K562 (cell line): ENCODE measurements around the gene FCSK. TPM values are rescaled to one million over a fixed set of nuclear protein-coding genes. Genes with fewer than 3 reads are reported as not detected.

Experiments used
- BRCA1 ChIP-seq, 2 experiments: fragments of 450-650 bp in 1 of 2; sonication (generic) in 1 of 2; formaldehyde crosslinking in 1 of 2; IDR thresholded peaks; 2 replicates each; pipeline versions ENCODE4 v1.5.0 to v1.6.1; 2017 to 2020; ENCODE audit warnings: mild to moderate bottlenecking in 1 of 2, missing genetic modification reagents in 1 of 2
- CBX3 ChIP-seq, 2 experiments: IDR thresholded peaks; 1 replicate in 1 of 2; 2 replicates in 1 of 2; pipeline ENCODE4 v1.6.1; 2012; ENCODE audit warnings: inconsistent platforms in 2 of 2, low read length in 2 of 2, borderline replicate concordance in 1 of 2, control low read depth in 1 of 2
- FOSL1 ChIP-seq: fragments of 200-800 bp; sonication (Bioruptor generic); conservative IDR thresholded peaks from 2 replicates; pipeline ENCODE4 v1.6.1; 2016; ENCODE audit warnings: missing genetic modification characterization, missing compliant biosample characterization
- KAT7 ChIP-seq: sonication (generic); formaldehyde crosslinking; IDR thresholded peaks from 2 replicates; pipeline ENCODE4 v1.8.0; 2022; ENCODE audit warnings: missing genetic modification reagents, mild to moderate bottlenecking, borderline replicate concordance
- KLF6 ChIP-seq: fragments of 250-450 bp; sonication (Bioruptor Pico); IDR thresholded peaks from 2 replicates; pipeline ENCODE4 v1.4.0; 2020; ENCODE audit warnings: mild to moderate bottlenecking, moderate library complexity, borderline replicate concordance
- MAFF ChIP-seq: IDR thresholded peaks from 2 replicates; pipeline ENCODE4 v1.6.1; 2012; ENCODE audit warnings: low read length, improper control_type of control experiment
- MTA2 ChIP-seq: fragments of 450-650 bp; IDR thresholded peaks from 2 replicates; pipeline ENCODE4 v1.6.1; 2016; ENCODE audit warnings: low read depth
- SP2 ChIP-seq: IDR thresholded peaks from 2 replicates; pipeline ENCODE4 v1.6.1; 2011; ENCODE audit warnings: mild to moderate bottlenecking, low read depth, low read length, moderate library complexity; ENCODE audit not compliant: poor library complexity, severe bottlenecking; ENCODE audit errors: extremely low read depth
- TEAD2 ChIP-seq: fragments of 450-650 bp; IDR thresholded peaks from 2 replicates; pipeline ENCODE4 v1.6.1; 2016; ENCODE audit warnings: missing genetic modification characterization, control low read depth, missing compliant biosample characterization
- TFAM ChIP-seq: fragments of 250-450 bp; sonication (Bioruptor Pico); conservative IDR thresholded peaks from 2 replicates; pipeline ENCODE4 v1.5.0; 2021; ENCODE audit warnings: mild to moderate bottlenecking, moderate library complexity
- ZBED1 ChIP-seq: IDR thresholded peaks from 2 replicates; pipeline ENCODE4 v1.6.1; 2014
- ZBTB12 ChIP-seq: fragments of 250-450 bp; sonication (Bioruptor Pico); IDR thresholded peaks from 2 replicates; pipeline ENCODE4 v1.4.0; 2020
- ZNF133 ChIP-seq: fragments of 250-450 bp; sonication (Bioruptor Pico); IDR thresholded peaks from 2 replicates; pipeline ENCODE4 v1.4.0; 2020; ENCODE audit warnings: mild to moderate bottlenecking
- ZNF3 ChIP-seq: fragments of 250-450 bp; sonication (Bioruptor Pico); IDR thresholded peaks from 2 replicates; pipeline ENCODE4 v1.5.0; 2021; ENCODE audit warnings: mild to moderate bottlenecking, moderate library complexity
- ZSCAN29 ChIP-seq: fragments of 450-650 bp; IDR thresholded peaks from 2 replicates; pipeline ENCODE4 v1.6.1; 2017
- polyA plus RNA-seq, 8 experiments: library from polyadenylated mRNA; depleted of rRNA in 4 of 8; stranded (reverse) in 5 of 8; unstranded in 3 of 8; fragments of >200 nt; fragmentation: Nextera tagmentation in 2 of 8; fragmentation: Illumina TruSeq in 1 of 8; extraction: Ambion mirVana in 2 of 8; extraction: Trizol in 1 of 8; gene quantifications; 2 replicates each; pipeline versions ENCODE4 v1.2.1 to v1.2.3, GENCODE V29; 2011 to 2014; ENCODE audit warnings: inconsistent platforms in 1 of 8, missing spikeins in 1 of 8
- total RNA-seq, 7 experiments: library from RNA; depleted of rRNA in 6 of 7; stranded (reverse); fragments of >200 nt in 6 of 7; fragmentation: Illumina TruSeq in 2 of 7; extraction: Trizol in 2 of 7; gene quantifications; 2 replicates each; pipeline versions ENCODE4 v1.2.1 to v1.2.3, GENCODE V29; 2011 to 2021; ENCODE audit warnings: low replicate concordance in 1 of 7
- TF ChIP-seq, protein P1 (sequence below): fragments of 250-450 bp; sonication (Bioruptor Pico); IDR thresholded peaks from 2 replicates; pipeline ENCODE4 v1.4.0; 2020; ENCODE audit warnings: mild to moderate bottlenecking, moderate library complexity, borderline replicate concordance
- TF ChIP-seq, protein P2 (sequence below): fragments of 250-450 bp; sonication (Bioruptor Pico); IDR thresholded peaks from 2 replicates; pipeline ENCODE4 v1.8.0; 2021; ENCODE audit warnings: moderate library complexity, mild to moderate bottlenecking, inconsistent platforms
- TF ChIP-seq, protein P3 (sequence below): sonication (generic); IDR thresholded peaks from 2 replicates; pipeline ENCODE4 v1.6.1; 2016
- TF ChIP-seq, protein P4 (sequence below): IDR thresholded peaks from 2 replicates; pipeline ENCODE4 v1.6.1; 2016; ENCODE audit warnings: missing genetic modification characterization, missing compliant biosample characterization

Gene FCSK
- total and polyA plus RNA-seq, 9 of the 15 experiments (the other 6 are each of a cell fraction or from before 2014, with no cell fraction given) = 0.92 to 18.6 (median 8.3) TPM

GRCh38 chr16:70523743-70524398 lies 69.5 kb downstream of the FCSK start, which contains the start of gene SF3B3 (continued):
- TF ChIP-seq BRCA1 (IDR thresholded peaks at IDR 0.05) (no peak), BRCA1 (CRISPR knock-in tag; IDR thresholded peaks at IDR 0.05) (no peak), SP2 (no peak), ZSCAN29 (peak; percentile 46; the same call in 1 of the 2 replicates), KAT7 (no peak), TFAM (CRISPR knock-in tag) (no peak), ZNF3 (CRISPR knock-in tag) (no peak), MTA2 (no peak), KLF6 (CRISPR knock-in tag) (no peak), MAFF (no peak), ZBED1 (no peak), ZNF133 (CRISPR knock-in tag) (no peak), TEAD2 (tag) (no peak), CBX3 (IDR thresholded peaks at IDR 0.05; ENCODE audit: borderline replicate concordance in 1 of 2, low read length in 2 of 2) (no peak), ZBTB12 (CRISPR knock-in tag) (no peak), FOSL1 (tag) (no peak)
- TF ChIP-seq, protein P1, sequence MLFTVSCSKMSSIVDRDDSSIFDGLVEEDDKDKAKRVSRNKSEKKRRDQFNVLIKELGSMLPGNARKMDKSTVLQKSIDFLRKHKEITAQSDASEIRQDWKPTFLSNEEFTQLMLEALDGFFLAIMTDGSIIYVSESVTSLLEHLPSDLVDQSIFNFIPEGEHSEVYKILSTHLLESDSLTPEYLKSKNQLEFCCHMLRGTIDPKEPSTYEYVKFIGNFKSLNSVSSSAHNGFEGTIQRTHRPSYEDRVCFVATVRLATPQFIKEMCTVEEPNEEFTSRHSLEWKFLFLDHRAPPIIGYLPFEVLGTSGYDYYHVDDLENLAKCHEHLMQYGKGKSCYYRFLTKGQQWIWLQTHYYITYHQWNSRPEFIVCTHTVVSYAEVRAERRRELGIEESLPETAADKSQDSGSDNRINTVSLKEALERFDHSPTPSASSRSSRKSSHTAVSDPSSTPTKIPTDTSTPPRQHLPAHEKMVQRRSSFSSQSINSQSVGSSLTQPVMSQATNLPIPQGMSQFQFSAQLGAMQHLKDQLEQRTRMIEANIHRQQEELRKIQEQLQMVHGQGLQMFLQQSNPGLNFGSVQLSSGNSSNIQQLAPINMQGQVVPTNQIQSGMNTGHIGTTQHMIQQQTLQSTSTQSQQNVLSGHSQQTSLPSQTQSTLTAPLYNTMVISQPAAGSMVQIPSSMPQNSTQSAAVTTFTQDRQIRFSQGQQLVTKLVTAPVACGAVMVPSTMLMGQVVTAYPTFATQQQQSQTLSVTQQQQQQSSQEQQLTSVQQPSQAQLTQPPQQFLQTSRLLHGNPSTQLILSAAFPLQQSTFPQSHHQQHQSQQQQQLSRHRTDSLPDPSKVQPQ (CRISPR knock-in tag) = no peak
- TF ChIP-seq, protein P2, sequence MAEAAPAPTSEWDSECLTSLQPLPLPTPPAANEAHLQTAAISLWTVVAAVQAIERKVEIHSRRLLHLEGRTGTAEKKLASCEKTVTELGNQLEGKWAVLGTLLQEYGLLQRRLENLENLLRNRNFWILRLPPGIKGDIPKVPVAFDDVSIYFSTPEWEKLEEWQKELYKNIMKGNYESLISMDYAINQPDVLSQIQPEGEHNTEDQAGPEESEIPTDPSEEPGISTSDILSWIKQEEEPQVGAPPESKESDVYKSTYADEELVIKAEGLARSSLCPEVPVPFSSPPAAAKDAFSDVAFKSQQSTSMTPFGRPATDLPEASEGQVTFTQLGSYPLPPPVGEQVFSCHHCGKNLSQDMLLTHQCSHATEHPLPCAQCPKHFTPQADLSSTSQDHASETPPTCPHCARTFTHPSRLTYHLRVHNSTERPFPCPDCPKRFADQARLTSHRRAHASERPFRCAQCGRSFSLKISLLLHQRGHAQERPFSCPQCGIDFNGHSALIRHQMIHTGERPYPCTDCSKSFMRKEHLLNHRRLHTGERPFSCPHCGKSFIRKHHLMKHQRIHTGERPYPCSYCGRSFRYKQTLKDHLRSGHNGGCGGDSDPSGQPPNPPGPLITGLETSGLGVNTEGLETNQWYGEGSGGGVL (CRISPR knock-in tag) = no peak
- TF ChIP-seq, protein P3, sequence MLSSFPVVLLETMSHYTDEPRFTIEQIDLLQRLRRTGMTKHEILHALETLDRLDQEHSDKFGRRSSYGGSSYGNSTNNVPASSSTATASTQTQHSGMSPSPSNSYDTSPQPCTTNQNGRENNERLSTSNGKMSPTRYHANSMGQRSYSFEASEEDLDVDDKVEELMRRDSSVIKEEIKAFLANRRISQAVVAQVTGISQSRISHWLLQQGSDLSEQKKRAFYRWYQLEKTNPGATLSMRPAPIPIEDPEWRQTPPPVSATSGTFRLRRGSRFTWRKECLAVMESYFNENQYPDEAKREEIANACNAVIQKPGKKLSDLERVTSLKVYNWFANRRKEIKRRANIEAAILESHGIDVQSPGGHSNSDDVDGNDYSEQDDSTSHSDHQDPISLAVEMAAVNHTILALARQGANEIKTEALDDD = no peak
- TF ChIP-seq, protein P4, sequence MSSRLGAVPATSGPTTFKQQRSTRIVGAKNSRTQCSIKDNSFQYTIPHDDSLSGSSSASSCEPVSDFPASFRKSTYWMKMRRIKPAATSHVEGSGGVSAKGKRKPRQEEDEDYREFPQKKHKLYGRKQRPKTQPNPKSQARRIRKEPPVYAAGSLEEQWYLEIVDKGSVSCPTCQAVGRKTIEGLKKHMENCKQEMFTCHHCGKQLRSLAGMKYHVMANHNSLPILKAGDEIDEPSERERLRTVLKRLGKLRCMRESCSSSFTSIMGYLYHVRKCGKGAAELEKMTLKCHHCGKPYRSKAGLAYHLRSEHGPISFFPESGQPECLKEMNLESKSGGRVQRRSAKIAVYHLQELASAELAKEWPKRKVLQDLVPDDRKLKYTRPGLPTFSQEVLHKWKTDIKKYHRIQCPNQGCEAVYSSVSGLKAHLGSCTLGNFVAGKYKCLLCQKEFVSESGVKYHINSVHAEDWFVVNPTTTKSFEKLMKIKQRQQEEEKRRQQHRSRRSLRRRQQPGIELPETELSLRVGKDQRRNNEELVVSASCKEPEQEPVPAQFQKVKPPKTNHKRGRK (tag) = no peak
